NCI-H1105 (cell line): ENCODE measurements around the gene SPINK1.
"Not testable (repeated sequence)": the region's sequence is repeated elsewhere in the genome, so short reads cannot be mapped to it uniquely, and the experiment has no call there.

Experiments
- DNase-seq: peaks from one replicate; lab custom pipeline; 2025; lab: John Stamatoyannopoulos, UW

SPINK1 gene

DNA sequence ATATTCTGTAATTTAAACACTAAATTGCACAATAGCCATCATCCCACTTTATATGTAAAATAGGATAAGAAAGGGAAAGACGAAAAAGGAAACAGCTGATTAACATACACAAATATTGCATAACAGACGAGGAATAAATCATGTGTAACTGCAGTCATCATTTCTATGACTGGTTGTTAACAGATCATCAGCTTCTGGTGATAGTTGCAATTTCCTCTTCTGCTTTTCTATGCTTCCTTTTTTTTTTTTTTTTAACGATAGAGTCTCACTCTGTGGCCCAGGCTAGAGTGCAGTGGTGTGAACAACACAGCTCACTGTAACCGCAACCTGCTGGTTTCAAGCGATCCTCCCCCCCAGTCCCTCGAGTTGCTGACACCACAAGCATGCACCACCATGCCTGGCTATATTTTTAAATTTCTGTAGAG lies 26.4 kb downstream of the SPINK1 start:
- no peak for DNase-seq

DNA sequence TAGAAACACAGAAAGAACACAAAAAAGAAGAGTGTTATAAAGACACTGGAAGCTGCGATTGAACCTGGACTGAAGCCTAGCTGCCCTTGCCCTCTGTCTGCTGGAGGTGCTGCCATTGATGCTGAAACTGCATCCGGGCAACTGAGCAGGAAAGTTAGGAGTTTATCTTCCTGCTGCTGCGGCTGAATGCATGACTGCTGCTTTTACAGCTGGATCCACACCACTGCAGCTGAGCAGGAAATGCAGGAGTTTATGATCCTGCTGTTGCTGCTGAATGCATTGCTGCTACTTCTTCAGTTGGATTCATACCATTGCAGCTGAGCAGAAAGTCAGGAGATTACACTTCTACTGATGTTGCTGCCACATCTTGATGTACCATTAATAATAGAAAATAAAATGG lies 27.1 kb downstream of the SPINK1 start:
- no peak for DNase-seq

DNA sequence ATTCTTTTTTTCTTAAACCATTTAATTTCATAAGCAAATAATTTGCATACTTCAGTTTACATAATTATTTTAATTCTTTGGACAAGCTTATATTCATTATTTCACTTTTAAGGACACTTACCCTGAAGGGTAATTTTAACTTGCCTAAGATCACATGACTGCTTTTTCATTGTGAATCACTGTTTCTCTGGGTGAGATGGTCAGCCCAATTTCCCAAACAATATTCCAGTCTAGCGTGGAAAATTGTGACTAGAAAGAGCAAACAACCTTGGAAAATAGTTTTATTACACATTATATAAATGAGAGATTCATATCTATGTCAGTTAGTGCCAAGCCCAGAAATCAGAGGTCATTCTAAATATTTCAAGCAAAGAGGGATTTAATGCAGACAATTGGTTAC lies 27.5 kb downstream of the SPINK1 start:
- no peak for DNase-seq

DNA sequence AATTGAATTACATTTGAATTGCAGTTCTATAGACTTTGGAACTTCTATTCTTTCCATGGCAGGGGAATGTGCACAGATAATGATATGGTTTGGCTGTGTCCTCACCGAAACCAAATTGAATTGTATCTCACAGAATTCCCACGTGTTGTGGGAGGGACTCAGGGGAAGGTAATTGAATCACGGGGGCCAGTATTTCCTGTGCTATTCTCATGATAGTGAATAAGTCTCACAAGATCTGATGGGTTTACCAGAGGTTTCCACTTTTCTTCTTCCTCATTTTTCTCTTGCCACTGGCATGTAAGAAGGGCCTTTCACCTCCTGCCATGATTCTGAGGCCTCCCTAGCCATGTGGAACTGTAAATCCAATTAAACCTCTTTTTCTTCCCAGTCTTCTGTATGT lies 28.3 kb downstream of the SPINK1 start:
- not testable (repeated sequence) for DNase-seq

DNA sequence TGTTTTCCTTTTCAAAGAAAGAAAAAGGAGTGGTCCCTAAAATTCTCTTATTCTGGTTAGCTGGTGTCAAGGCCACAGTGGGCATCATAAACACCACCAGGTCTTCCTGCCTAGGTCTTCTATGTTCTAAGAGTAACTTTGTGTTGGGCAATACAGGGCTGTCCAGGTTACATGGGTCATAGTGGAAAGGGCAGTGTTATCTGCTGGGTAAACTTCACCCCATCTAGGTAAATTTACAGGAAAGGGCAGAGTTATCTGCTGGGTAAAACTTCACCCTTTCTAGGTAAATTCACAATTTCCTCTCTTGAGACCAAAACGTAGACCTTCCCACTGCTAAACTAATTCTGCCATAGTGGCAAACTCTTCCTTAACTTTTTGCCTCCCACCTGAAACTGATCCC lies 30.0 kb downstream of the SPINK1 start:
- no peak for DNase-seq

DNA sequence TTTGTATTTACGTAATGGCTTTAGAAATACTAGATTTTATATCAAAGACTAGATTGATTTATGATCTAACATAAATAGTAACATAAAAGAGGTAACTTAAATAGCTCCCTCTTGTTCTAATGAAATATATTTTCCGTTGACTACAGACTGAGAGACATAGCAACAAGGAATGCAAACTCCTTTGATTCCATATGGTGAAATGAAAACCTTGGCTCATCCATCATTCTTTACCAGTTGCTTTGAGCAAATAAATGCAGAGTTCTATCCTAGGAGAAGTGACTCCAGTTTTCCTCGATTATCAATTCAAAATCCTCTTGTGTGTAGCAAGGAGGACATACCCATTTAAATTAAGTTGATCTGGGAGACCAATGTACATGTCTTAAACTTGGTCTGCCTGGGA lies 31.0 kb downstream of the SPINK1 start:
- DNase-seq, result no peak

DNA sequence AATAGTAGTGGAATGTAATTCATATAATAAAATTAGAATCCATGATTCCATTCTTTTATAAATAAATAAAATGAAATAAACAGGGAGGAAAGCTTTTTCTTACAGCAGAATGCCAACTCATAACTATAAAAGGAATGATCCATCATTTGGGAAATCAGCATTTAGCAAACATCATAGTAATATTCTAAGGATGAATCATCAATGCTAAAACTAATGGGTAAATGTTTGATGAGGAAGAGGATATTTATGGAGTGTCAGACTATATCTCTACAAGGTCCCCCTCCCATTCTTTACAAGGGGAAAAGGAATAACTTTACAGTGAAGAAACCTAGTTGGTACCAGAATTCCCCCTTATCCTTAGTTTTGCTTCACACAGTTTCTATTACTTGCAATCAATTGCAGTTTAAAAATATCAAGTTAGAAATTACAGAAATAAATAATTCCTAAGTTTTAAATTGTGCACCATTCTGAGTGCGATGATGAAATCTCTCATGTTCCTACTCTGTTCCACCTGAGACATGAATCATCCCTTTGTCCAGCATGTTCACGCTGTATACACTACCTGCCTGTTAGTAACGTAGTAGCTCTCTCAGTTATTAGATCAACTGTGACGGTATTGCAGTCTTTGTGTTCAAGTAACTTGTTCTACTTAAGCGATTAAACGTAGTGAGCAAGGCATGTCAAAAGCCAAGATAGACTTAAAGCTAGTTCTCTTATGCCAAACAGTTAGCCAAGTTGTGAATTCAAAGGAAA lies 34.7 kb downstream of the SPINK1 start:
- DNase-seq, result no peak

DNA sequence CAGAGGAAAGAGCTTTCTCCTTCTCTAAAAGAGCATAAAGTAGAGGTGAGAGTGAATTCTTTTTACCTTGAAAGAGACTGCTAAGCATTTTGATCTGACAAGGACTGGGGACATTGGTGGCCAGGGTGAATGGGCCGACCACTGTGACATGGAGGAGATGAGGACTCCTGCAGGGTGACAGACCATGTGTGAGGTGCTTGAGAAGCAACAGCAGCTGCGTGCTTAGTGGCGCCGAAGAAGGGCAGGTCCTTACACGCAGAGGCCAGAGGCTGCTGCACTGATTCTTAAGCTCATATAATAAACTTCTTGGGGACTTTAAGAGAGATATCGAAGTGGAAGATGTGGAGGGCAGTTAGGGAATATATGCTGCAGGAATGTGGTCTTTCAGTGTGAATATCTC lies 40.3 kb downstream of the SPINK1 start:
- DNase-seq, result no peak

DNA sequence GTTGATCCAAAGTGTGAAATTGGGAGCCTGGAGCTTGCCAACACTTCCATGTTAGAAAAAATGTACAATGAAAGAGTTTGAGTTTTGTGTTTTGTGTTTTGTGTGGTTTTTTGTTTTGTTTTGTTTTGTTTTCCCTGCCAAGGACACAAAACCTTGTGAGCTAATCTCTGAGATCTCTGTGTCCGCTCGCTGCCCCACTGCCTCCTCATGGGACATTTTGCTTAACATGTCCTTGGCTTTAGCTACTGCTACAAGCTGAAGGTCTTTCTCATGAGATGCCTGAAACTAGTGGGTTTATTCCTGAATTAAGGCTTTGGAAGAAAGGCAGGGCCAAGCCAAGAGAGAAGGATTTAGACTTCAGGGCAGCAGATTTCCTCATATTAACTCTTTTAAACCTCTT lies 41.7 kb downstream of the SPINK1 start:
- no peak for DNase-seq

DNA sequence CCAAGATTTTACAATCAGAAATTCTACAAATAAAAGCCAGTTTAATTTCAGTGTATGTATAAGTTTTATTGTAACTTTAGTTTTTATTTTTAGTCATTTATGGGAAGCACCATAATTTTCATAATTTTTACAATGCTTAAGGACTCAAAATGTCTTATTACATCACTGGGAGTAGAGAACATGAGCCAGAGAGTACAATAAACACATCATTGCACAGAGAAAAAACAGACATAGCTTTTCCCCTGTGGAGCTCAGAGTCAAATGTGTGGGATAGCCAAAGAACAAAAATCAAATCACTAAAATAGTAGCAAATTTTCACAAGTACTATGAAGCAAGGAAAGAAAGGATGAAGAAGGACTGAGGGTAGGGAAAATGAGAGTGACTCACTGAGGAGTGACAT lies 43.4 kb downstream of the SPINK1 start:
- DNase-seq, result no peak

DNA sequence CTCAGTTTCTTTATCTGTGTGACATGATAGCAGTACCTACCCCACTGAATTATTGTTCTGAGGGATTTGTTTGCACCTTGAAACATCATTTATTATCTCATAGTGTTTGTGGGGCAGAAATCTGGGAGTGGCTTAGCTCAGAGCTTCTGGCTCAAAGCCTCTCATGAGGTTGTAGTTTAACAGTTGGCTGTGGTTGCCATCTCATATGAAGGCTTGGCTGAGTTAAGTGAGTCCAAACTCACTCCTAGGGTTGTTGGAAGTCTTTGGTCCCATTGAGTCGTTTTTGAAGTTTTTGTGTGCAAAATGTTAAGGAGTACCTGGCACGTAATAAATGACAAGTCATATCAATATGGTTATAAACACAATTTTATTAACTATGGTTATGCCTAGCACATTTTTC lies 45.3 kb downstream of the SPINK1 start:
- DNase-seq, result no peak

DNA sequence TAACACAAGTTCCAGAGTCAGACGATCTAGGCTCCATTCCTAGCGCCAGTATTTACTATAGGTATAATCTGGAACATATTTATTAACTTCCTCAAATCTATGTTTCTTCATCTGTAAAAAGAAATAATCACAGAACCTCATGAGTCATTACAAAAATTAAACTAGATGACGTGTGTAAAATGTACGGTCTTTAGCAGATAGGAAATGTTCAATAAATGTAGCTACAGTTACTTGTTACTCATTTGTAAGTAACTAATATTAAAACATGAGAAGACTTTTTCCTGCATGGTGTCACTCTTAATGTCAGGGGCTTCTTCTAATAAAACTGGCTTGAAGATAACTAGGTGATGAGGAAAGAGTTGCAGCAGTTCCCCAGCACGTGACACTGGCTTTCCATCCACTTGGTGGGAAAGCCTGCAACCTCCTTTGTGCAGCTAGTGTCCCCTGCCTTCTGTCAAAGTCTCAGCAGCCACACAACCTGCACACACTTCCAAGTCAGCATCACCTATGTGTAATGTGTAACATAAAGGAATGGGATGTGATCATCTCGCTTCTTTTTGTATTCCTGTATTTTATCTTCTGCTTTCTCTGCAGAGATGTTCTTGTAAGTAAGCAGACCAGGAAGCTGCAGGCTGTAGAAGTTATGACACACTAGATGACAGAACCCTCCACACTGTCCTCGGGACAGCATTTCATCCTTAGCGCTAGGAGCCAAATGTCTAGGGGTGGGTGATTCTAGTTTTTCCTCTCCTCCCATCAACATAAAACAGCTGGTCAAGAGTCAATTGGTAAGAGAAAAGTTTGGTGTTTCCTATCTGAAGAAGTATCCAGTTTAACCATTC lies 47.1 kb downstream of the SPINK1 start:
- DNase-seq, result no peak

DNA sequence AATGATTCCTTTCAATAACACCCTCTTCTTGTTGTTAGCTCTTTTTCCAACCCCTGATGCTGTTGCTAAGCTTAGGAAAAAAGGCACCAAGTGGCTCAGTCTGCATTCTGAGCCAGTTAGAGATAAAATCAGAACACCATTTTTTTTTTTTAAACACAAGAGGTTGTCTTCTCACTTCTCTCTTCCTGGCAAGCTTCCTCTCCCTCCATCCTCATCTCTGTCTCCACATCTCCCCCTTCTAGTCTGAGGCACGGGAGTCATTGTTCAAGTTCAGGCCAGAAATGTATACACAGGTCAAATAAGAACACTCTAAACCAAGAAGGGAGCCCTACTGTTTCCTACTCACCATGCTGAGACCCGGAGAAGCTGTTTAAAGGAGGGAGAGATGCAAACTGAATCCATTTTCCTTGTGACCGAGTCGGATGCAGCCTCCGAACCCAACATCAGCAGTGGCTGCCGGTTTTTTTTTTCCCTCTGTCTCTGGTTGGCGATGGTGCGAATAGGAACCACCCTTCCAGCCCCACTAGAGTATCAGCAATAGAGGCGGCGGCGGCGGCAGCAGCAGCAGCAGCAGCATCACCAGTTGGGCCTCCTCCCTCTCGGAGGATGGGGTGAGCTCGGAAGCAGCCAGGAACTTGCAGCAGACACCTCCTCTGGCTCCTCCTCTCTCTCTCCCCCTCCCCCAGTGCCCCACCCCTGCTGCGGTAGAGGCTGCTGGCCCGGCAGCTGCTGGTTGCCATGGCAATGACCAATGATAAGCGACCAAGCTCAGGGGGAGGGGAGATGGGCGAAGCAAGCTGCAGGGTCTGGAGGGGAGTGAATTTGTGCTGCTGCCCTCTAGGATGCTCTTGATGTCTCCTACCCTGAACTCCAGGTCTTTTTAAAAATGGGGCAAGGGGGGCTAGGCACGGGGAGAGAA lies 49.1 kb downstream of the SPINK1 start, which contains the start of gene JAKMIP2:
Gene JAKMIP2 (minus strand): TSS at position 619 of the 919 bp plus-strand sequence. CDS start 110,922 bp downstream, outside the sequence.
- peak; percentile 91 for DNase-seq

DNA sequence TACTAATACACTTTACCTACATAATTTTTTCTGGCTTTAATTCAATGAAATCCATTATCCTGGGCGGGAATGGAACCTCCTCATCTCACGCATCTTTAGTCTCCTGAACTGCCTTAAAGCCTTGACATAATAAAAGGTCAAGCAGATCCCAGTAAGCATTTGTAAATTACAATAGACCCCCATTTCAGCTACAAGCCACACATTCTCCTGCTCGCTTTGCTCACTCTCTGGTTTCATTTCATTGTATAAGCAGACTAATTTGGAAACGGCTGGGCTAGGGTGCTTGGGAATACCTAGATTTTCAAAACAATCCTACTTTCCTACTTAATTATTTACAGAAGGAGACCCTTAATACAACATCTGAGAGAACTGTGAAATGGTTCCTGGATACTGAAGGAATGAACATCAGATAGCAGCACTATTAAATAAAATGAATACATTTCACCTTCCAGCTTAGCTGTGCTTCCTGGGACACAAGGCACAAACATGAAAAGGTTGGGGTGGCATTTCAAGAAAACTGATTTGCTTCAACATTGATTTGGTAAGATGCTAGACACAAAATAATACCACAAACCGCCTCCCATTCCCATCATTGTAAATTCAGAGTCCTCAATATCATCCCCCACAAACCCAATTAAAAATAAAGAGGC lies 50.4 kb downstream of the SPINK1 start:
- no peak for DNase-seq

DNA sequence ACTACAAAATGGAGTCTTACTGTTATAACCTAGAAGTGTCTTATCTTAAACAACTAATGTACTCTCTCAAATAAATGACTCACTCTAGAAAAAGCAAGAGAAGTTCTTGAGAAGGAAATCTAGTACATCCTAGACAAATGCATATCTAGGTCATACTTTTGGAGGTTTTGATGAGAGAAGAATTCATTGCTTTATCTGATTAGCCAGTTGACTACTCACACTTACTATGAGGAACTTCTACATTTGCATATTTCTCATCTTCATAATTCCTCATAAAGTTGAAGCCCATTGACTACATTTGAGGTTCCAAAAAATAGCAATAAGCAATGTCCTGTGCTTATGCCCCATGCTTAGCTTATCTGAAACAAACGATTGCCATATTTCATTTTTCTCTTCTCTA lies 51.8 kb downstream of the SPINK1 start:
- DNase-seq, result no peak

DNA sequence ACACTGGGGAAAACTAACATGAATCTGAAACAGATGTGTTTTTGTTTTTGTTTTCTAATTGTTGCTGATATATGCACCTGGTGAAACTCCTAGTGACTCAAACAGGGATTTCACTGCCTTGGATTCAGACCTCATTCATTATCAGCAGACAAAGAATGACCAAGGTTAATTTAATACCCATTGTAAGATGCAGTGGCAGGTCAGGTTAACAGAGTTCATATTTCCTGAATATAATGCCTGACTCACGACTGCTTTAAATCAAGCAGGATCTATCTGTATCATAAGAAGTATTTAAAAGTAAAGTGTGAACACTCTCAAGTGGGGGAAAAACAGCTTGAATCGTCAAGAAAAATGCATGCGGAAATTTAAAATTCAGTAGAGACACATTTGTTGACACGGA lies 54.5 kb downstream of the SPINK1 start:
- DNase-seq, result no peak
